Gastrocnemius medialis (tissue), 4 donors: ENCODE measurements around the gene SMC4.

ENCODE experiments used
- CTCF ChIP-seq, 5 experiments: fragments of 450-650 bp in 3 of 5; fragments of 200-600 bp in 2 of 5; sonication (generic) in 2 of 5; IDR thresholded peaks in 4 of 5; conservative IDR thresholded peaks in 1 of 5; 1 replicate in 4 of 5; 2 replicates in 1 of 5; pipeline ENCODE4 v1.5.1; 2016 to 2019; ENCODE audit warnings: antibody characterized with exemption in 5 of 5, mild to moderate bottlenecking in 3 of 5, moderate library complexity in 3 of 5
- POLR2A ChIP-seq, 2 donors: fragments of 450-650 bp; IDR thresholded peaks; one replicate each; pipeline ENCODE4 v1.6.1; 2017; ENCODE audit warnings: antibody characterized with exemption in 2 of 2, mild to moderate bottlenecking in 2 of 2, moderate library complexity in 2 of 2

- no peak for TF ChIP-seq POLR2A (IDR thresholded peaks at IDR 0.05)
- TF ChIP-seq CTCF (IDR thresholded peaks at IDR 0.05 in 4 of 5, conservative IDR thresholded peaks at IDR 0.05 in 1 of 5), result no peak
These were observed 75.7 kb downstream of the SMC4 start for GRCh38 chr3:160475153-160475552.
